Mammary microvascular endothelial cell (primary cell): ENCODE measurements around the gene NANOGP8. TPM values are rescaled to one million over a fixed set of nuclear protein-coding genes. Genes with fewer than 3 reads are reported as not detected.

Experiments used
- total RNA-seq: library from RNA; depleted of rRNA; stranded (reverse); fragments of >200 nt; gene quantifications from 2 replicates; pipeline ENCODE4 v1.2.3, GENCODE V29; 2015

NANOGP8 gene
- 0.20 TPM in 1 of 2 replicates, not detected in the other for total RNA-seq

GRCh38 chr15:35085176-35085919 lies at the start of gene NANOGP8:
NANOGP8 (minus strand) TSS chr15:35085295; CDS start chr15:35085110, 185 bp downstream.

Other genes with a start within 250 kb of the NANOGP8 start
- gene AQR, start 115.6 kb downstream of the NANOGP8 start, total RNA-seq = 20.5 and 31.4 TPM in 2 replicates
- 13.2 and 13.4 TPM in 2 replicates for gene ZNF770, start 97.0 kb downstream of the NANOGP8 start, total RNA-seq